ENCODE data around the gene PAMR1.

GRCh38 chr11:35526370-35526792 lies 965 bp upstream of the PAMR1 start:
- TF ChIP-seq POLR2AphosphoS5 (IDR thresholded peaks at IDR 0.05; ENCODE audit: low read depth, low read length) (no peak), REST (IDR thresholded peaks at IDR 0.05; ENCODE audit: insufficient read depth in 1 of 2, low read depth in 2 of 2, low read length in 2 of 2) (no peak), TAF1 (IDR thresholded peaks at IDR 0.05; ENCODE audit: borderline replicate concordance, insufficient read depth, low read length) (no peak), SIN3A (IDR thresholded peaks at IDR 0.05; ENCODE audit: borderline replicate concordance, insufficient read depth, low read length) (no peak)

Measured in PFSK-1 (cell line).